GM19455 (cell line): ENCODE measurements around the gene STRIP2.
"Not testable (repeated sequence)": the region's sequence is repeated elsewhere in the genome, so short reads cannot be mapped to it uniquely, and the experiment has no call there.

Experiments used
- ATAC-seq: cut with Tn5 transposase; IDR thresholded peaks from one replicate; pipeline ENCODE4 v1.9.1; 2021; ENCODE audit not compliant: unreplicated experiment

STRIP2 gene

GRCh38 chr7:129450295-129450694 lies 16.1 kb downstream of the STRIP2 start:
- no peak for ATAC-seq

GRCh38 chr7:129452589-129453231 lies 18.5 kb downstream of the STRIP2 start:
- no peak for ATAC-seq

- no peak for ATAC-seq
Measured at GRCh38 chr7:129453510-129454248, 19.4 kb downstream of the STRIP2 start.

GRCh38 chr7:129454249-129454551 lies 20.0 kb downstream of the STRIP2 start:
- no peak for ATAC-seq

- ATAC-seq = no peak
Measured at GRCh38 chr7:129456421-129456820, 22.2 kb downstream of the STRIP2 start.

- no peak for ATAC-seq
Measured at GRCh38 chr7:129457101-129457500, 22.9 kb downstream of the STRIP2 start.

GRCh38 chr7:129458171-129458570 lies 23.9 kb downstream of the STRIP2 start:
- no peak for ATAC-seq

GRCh38 chr7:129461809-129462208 lies 27.6 kb downstream of the STRIP2 start:
- no peak for ATAC-seq

- ATAC-seq = no peak
Measured at GRCh38 chr7:129462420-129462819, 28.2 kb downstream of the STRIP2 start.

GRCh38 chr7:129464194-129464593 lies 30.0 kb downstream of the STRIP2 start:
- no peak for ATAC-seq

- ATAC-seq = no peak
Measured at GRCh38 chr7:129465080-129465479, 30.8 kb downstream of the STRIP2 start.

- ATAC-seq = no peak
Measured at GRCh38 chr7:129466796-129467195, 32.6 kb downstream of the STRIP2 start.

- no peak for ATAC-seq
Measured at GRCh38 chr7:129468087-129468486, 33.9 kb downstream of the STRIP2 start.

GRCh38 chr7:129468547-129468946 lies 34.3 kb downstream of the STRIP2 start:
- ATAC-seq = no peak

- no peak for ATAC-seq
Measured at GRCh38 chr7:129469930-129470329, 35.7 kb downstream of the STRIP2 start.

- no peak for ATAC-seq
Measured at GRCh38 chr7:129470411-129470810, 36.2 kb downstream of the STRIP2 start.

GRCh38 chr7:129471402-129471827 lies 37.2 kb downstream of the STRIP2 start:
- ATAC-seq = no peak

GRCh38 chr7:129475931-129476330 lies 41.7 kb downstream of the STRIP2 start:
- not testable (repeated sequence) for ATAC-seq

- not testable (repeated sequence) for ATAC-seq
Measured at GRCh38 chr7:129476398-129476797, 42.2 kb downstream of the STRIP2 start.

- no peak for ATAC-seq
Measured at GRCh38 chr7:129479831-129480230, 45.6 kb downstream of the STRIP2 start.

GRCh38 chr7:129480674-129481363 lies 46.6 kb downstream of the STRIP2 start:
- no peak for ATAC-seq

- not testable (repeated sequence) for ATAC-seq
Measured at GRCh38 chr7:129481376-129481775, 47.1 kb downstream of the STRIP2 start.
